H1 (cell line): ENCODE data around the gene TNIK. TPM values are rescaled to one million over a fixed set of nuclear protein-coding genes. Genes with fewer than 3 reads are reported as not detected.

Experiments
- BCL11A ChIP-seq, 2 experiments: IDR thresholded peaks; one replicate each; pipeline ENCODE4 v1.6.1; 2011; ENCODE audit warnings: low read depth in 2 of 2, low read length in 2 of 2, mild to moderate bottlenecking in 2 of 2
- CBX5 ChIP-seq: fragments of 300-800, 300-1000 bp; sonication (generic); IDR thresholded peaks from 2 replicates; pipeline ENCODE4 v1.7.1; 2016; ENCODE audit warnings: antibody characterized with exemption, low read length, low read depth
- FOSL1 ChIP-seq: IDR thresholded peaks from 2 replicates; pipeline ENCODE4 v1.6.1; 2011; ENCODE audit warnings: mild to moderate bottlenecking, low read depth, low read length, moderate library complexity; ENCODE audit not compliant: insufficient read depth
- JUND ChIP-seq: IDR thresholded peaks from 2 replicates; pipeline ENCODE4 v1.6.1; 2011; ENCODE audit warnings: mild to moderate bottlenecking, improper control_type of control experiment, low read length
- NANOG ChIP-seq: IDR thresholded peaks from 2 replicates; pipeline ENCODE4 v1.6.1; 2011; ENCODE audit warnings: low read length, low read depth, mild to moderate bottlenecking, inconsistent platforms; ENCODE audit not compliant: insufficient read depth, poor library complexity, severe bottlenecking
- SIRT6 ChIP-seq: IDR thresholded peaks from one replicate; pipeline ENCODE4 v1.7.1; 2012; ENCODE audit warnings: low read length, inconsistent platforms
- polyA plus RNA-seq, 7 experiments: library from polyadenylated mRNA; depleted of rRNA in 3 of 7; stranded (reverse) in 5 of 7; unstranded in 2 of 7; fragments of >200 nt in 5 of 7; fragments of 200-250 nt in 2 of 7; gene quantifications; 1 replicate in 5 of 7; 2 replicates in 1 of 7; 4 replicates in 1 of 7; pipeline versions ENCODE4 v1.2.1 to v1.2.3, GENCODE V29; 2011 to 2013; ENCODE audit warnings: missing spikeins in 2 of 7, mixed read lengths in 2 of 7
- total RNA-seq: library from RNA; stranded (reverse); fragmentation: NEBNext Ultra II Directional; extraction: Animal tissue kit (Norgen Biotek cat#: 25700); gene quantifications from 2 replicates; pipeline ENCODE4 v1.2.1, GENCODE V29; 2021
- TF ChIP-seq, protein P1 (sequence below): fragments of 300-600 bp; sonication (generic); IDR thresholded peaks from 2 replicates; pipeline ENCODE4 v1.7.1; 2012; ENCODE audit warnings: low read length, moderate library complexity, mild to moderate bottlenecking, inconsistent platforms; ENCODE audit not compliant: insufficient replicate concordance
- TF ChIP-seq, protein P2 (sequence below): IDR thresholded peaks from 2 replicates; pipeline ENCODE4 v1.6.1; 2011; ENCODE audit warnings: low read length, improper control_type of control experiment
- TF ChIP-seq, protein P3 (sequence below): IDR thresholded peaks from 2 replicates; pipeline ENCODE4 v1.6.1; 2011; ENCODE audit warnings: low read depth, mild to moderate bottlenecking, low read length; ENCODE audit not compliant: insufficient read depth

TNIK gene
- total and polyA plus RNA-seq, 2 of the 8 experiments (the other 6 are each of a cell fraction or from before 2014, with no cell fraction given), result 7.4 to 42.0 TPM

DNA sequence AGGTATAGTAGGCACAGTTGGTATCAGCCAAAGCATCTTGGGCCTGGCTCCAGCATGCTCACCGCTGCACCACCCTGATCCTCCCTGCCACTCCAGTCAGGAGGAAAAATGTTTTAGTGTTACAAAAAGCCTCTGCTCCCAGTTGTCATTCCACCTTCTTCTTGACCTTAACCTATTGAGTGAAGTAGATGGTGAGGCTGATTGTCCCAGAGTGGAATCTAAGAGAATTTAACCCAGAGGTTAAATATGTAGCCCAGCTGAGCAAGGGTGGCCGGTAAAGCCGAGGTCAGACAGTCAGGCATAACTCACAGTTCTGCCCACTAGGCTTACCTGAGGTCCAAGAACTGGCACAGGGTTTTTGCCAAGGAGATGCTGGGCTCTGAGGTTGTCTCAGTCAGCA, 30.7 kb upstream of the TNIK start (continued):
- TF ChIP-seq, protein P1, sequence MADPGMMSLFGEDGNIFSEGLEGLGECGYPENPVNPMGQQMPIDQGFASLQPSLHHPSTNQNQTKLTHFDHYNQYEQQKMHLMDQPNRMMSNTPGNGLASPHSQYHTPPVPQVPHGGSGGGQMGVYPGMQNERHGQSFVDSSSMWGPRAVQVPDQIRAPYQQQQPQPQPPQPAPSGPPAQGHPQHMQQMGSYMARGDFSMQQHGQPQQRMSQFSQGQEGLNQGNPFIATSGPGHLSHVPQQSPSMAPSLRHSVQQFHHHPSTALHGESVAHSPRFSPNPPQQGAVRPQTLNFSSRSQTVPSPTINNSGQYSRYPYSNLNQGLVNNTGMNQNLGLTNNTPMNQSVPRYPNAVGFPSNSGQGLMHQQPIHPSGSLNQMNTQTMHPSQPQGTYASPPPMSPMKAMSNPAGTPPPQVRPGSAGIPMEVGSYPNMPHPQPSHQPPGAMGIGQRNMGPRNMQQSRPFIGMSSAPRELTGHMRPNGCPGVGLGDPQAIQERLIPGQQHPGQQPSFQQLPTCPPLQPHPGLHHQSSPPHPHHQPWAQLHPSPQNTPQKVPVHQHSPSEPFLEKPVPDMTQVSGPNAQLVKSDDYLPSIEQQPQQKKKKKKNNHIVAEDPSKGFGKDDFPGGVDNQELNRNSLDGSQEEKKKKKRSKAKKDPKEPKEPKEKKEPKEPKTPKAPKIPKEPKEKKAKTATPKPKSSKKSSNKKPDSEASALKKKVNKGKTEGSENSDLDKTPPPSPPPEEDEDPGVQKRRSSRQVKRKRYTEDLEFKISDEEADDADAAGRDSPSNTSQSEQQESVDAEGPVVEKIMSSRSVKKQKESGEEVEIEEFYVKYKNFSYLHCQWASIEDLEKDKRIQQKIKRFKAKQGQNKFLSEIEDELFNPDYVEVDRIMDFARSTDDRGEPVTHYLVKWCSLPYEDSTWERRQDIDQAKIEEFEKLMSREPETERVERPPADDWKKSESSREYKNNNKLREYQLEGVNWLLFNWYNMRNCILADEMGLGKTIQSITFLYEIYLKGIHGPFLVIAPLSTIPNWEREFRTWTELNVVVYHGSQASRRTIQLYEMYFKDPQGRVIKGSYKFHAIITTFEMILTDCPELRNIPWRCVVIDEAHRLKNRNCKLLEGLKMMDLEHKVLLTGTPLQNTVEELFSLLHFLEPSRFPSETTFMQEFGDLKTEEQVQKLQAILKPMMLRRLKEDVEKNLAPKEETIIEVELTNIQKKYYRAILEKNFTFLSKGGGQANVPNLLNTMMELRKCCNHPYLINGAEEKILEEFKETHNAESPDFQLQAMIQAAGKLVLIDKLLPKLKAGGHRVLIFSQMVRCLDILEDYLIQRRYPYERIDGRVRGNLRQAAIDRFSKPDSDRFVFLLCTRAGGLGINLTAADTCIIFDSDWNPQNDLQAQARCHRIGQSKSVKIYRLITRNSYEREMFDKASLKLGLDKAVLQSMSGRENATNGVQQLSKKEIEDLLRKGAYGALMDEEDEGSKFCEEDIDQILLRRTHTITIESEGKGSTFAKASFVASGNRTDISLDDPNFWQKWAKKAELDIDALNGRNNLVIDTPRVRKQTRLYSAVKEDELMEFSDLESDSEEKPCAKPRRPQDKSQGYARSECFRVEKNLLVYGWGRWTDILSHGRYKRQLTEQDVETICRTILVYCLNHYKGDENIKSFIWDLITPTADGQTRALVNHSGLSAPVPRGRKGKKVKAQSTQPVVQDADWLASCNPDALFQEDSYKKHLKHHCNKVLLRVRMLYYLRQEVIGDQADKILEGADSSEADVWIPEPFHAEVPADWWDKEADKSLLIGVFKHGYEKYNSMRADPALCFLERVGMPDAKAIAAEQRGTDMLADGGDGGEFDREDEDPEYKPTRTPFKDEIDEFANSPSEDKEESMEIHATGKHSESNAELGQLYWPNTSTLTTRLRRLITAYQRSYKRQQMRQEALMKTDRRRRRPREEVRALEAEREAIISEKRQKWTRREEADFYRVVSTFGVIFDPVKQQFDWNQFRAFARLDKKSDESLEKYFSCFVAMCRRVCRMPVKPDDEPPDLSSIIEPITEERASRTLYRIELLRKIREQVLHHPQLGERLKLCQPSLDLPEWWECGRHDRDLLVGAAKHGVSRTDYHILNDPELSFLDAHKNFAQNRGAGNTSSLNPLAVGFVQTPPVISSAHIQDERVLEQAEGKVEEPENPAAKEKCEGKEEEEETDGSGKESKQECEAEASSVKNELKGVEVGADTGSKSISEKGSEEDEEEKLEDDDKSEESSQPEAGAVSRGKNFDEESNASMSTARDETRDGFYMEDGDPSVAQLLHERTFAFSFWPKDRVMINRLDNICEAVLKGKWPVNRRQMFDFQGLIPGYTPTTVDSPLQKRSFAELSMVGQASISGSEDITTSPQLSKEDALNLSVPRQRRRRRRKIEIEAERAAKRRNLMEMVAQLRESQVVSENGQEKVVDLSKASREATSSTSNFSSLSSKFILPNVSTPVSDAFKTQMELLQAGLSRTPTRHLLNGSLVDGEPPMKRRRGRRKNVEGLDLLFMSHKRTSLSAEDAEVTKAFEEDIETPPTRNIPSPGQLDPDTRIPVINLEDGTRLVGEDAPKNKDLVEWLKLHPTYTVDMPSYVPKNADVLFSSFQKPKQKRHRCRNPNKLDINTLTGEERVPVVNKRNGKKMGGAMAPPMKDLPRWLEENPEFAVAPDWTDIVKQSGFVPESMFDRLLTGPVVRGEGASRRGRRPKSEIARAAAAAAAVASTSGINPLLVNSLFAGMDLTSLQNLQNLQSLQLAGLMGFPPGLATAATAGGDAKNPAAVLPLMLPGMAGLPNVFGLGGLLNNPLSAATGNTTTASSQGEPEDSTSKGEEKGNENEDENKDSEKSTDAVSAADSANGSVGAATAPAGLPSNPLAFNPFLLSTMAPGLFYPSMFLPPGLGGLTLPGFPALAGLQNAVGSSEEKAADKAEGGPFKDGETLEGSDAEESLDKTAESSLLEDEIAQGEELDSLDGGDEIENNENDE, result no peak
- TF ChIP-seq BCL11A (IDR thresholded peaks at IDR 0.05; ENCODE audit: low read depth in 2 of 2, low read length in 2 of 2) (no peak), FOSL1 (no peak), JUND (no peak), NANOG (no peak), CBX5 (no peak), SIRT6 (no peak)
- TF ChIP-seq, protein P2, sequence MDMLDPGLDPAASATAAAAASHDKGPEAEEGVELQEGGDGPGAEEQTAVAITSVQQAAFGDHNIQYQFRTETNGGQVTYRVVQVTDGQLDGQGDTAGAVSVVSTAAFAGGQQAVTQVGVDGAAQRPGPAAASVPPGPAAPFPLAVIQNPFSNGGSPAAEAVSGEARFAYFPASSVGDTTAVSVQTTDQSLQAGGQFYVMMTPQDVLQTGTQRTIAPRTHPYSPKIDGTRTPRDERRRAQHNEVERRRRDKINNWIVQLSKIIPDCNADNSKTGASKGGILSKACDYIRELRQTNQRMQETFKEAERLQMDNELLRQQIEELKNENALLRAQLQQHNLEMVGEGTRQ, result no peak
- TF ChIP-seq, protein P3, sequence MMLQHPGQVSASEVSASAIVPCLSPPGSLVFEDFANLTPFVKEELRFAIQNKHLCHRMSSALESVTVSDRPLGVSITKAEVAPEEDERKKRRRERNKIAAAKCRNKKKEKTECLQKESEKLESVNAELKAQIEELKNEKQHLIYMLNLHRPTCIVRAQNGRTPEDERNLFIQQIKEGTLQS, result no peak
